Limb (tissue), 2 donors: Measurements from ENCODE around the gene TCF19.
A peak's percentile ranks its signal among the peaks of the same experiment; 100 is the strongest.
"Not testable (repeated sequence)": the region's sequence is repeated elsewhere in the genome, so short reads cannot be mapped to it uniquely, and the experiment has no call there.

Experiments used
- DNase-seq, 2 donors: peaks; one replicate each; pipeline ENCODE4 v3.0.0-alpha.2; 2016; ENCODE audit errors: extremely low spot score in 2 of 2

The TCF19 gene

DNA sequence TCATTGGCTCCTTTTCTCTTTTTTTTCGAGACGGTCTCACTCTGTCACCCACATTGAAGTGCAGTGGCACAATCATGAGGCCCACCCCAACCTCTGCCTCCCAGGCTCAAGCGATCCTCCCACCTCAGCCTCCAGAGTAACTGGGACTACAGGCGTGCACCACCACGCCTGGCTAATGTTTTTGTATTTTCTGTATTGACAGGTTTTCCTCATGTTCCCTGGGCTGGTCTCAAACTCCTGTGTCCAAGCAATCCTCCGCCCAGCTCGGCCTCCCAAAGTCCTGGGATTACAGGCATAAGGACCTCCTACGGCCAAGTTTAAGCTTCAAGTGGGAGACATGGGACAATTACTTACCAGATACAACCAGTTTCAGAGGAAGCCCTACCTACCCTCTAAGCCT lies 21.5 kb downstream of the TCF19 start:
- DNase-seq, result no peak

DNA sequence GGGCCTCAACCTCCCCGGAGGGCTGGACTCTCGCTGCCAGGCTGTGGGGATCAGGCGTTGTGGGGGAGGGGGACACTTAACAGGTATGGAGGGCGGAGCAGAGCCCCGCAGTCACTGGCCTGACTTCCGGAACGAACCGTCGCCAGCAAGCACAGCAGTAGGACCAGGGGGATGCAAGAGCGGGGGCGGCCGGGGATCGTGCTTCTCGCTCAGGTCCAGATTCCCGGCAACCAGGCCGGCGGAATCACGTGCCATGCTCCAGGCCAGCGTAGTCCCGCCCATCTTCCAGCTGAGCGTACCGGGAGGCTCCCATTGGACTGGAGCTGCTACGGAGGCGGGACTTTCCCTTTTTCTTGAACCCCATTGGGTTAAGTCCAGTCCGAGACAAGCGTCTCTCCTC lies 22.1 kb downstream of the TCF19 start:
- peak; percentile 64 to 68 for DNase-seq

DNA sequence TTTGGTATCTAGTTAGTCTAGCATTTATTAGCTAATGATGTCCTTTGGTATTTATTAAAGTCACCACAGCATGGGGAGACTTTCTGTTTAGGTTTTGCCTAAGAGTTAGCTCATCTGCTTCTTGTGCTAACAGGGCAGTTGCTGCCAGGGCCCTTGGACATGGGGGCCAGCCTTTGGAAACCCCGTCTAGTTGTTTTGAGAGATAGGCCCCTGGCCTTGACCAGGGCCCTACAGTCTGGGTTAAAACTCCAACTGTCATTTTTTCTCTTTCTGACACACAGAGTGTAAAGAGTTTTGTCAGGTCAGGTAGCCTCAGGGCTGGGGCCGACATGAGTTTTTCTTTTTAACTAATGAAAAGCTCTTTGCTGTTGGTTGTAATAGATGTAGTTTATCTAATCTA lies 24.9 kb downstream of the TCF19 start:
- not testable (repeated sequence) for DNase-seq

DNA sequence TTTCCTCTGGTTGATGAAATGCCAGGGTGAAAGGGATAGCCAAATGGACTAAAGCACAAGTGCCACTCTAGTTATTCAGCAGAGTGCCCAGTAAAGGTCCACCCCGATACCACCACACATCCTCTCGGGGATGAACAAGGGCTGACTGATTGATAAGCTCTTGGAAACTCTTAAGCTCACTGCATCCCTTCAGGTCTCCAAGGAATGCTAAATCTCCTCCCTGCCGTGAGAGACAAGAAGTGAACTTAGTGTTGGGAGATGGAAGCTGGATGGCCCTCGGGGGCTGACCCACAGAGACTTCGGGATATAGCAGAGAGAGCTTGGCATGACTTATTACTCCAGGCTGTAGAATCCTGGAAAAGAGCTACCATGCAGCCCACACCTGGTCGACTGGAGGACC lies 25.5 kb downstream of the TCF19 start:
- not testable (repeated sequence) for DNase-seq

DNA sequence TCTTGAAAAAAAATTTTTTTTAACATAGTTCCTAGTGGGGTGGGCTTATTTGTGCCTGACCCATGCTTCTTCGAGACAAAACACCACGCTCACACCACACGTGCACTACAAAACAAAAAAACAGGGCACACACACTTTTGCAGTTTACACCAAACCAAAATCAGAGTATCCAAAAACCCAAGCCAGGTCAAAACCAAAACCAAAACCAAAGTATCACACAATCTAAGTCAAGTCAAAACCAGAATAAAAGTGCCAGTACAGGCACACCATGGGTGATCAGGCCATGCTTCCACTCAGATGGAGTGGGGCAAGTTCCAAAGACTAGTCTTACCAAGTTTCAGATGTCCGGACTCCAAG lies 27.3 kb downstream of the TCF19 start:
- not testable (repeated sequence) for DNase-seq

DNA sequence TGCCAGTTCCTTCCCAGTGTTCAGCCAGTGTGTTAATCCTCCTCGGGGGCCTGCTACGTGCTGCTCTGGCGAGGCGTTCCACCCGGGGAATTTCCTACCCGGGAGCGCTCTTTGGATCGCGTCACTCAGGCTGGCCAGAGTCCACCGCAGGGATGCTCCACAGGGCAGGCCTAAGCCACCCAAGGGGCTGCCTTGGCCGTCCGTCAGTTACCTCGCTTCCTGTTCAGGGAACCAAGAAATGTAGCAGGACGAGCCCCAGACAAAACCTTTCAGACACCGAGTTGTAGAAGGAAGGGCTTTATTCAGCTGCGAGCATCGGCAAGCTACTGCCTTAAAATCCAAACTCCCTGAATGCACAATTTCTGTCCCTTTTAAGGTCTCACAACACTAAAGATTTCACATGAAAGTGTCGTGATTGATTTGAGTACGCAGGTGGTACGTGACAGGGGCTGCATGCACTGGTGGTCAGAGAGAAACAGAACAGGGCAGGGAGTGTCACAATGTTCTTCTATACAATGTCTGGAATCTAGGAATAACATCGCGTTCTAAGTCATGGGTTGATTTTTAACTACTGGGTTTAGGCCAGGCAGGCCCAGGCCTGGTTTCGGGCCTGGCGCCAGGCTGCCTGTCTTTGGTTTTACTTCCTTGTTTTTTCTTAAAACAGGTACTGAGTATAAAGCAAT lies 27.8 kb downstream of the TCF19 start:
- DNase-seq, result no peak

DNA sequence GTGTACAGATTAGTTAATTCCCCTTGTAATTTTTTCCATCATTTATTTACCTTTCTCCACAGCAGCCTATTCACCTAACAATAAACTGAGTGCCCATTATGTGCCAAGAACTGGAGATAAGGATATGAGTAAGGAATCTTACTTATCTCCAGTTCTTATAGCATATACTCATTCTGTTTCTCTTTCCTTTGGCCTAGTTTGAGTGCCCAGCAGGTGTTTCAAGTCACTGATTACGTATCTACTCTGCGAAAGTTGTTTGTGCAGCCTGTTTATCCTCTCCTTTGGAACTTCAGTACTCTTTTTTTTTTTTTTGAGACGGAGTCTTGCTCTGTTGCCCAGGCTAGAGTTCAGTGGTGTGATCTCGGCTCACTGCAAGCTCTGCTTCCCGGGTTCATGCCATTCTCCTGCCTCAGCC lies 29.4 kb downstream of the TCF19 start:
- no peak for DNase-seq

DNA sequence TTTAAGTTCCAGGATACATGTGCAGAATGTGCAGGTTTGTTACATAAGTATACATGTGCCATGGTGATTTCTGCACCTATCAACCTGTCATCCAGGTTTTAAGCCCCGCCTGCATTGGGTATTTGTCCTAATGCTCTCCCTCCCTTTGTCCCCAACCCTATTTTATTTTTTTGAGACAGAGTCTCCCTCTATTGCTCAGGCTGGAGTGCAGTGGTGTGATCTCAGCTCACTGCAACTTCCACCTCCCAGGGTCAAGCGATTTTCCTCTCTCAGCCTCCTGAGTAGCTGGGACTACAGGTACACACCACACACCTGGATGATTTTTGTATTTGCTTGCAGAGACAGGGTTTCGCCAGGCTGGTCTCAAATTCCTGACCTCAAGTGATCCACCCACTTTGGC lies 30.8 kb downstream of the TCF19 start:
- DNase-seq, result not testable (repeated sequence)

DNA sequence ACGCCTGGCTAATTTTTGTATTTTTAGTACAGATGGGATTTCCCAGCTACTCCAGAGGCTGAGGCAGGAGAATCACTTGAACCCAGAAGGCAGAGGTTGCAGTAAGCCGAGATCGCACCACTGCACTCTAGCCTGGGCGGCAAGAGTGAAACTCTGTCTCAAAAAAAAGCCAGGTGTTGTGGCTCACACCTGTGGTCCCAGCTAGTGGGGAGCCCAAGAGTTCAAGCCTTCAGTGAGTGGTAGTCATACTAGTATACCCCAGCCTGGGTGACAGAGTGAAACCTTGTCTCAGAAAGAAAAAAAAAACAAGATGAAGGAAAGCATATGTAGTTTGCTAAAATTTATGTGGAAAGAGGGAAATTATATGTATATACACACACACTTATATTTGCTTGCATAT lies 32.1 kb downstream of the TCF19 start:
- no peak for DNase-seq

DNA sequence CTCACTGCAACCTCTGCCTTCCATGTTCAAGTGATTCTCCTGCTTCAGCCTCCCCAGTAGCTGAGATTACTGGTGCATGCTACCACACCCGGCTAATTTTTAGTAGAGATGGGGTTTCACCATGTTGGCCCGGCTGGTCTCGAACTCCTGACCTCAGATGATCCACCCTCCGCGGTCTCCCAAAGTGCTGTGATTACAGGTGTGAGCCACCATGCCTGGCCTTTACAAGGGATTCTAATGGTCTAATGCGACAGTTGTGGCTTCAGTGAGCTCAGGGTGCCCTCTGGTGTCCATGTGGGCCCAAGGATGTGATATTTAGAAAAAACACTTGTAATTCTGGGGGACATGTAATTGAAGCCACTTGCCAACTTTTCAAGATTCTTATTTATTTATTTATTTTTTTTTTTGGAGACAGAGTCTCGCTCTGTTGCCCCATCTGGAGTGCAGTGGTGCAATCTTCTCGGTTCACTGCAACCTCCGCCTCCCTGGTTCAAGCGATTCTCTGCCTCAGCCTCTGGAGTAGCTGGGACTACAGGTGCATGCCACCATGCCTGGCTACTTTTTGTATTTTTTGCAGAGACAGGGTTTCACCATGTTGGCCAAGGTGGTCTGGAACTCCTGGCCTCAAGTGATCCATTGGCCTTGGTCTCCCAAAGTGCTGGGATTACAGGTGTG lies 34.2 kb downstream of the TCF19 start:
- peak; percentile 40 to 63 for DNase-seq

DNA sequence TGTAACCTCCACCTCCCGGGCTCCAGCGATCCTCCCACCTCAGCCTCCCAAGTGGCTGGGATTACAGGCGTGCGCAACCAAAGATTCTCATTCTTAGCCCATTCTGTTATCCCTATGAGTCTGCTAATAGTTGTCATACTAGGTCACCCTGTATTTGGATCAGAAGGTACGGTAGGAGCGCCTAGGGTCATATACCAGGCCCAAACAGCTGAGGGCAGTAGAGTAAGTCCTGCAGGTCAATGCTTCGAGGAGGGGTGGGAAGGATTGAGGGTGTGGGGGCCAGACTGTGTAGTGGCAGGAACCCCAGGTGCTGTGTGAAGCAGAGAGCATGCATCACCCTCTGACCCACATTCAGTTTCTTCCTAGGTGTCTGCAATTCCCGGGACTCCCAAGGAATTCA lies 34.8 kb downstream of the TCF19 start:
- DNase-seq, result no peak

DNA sequence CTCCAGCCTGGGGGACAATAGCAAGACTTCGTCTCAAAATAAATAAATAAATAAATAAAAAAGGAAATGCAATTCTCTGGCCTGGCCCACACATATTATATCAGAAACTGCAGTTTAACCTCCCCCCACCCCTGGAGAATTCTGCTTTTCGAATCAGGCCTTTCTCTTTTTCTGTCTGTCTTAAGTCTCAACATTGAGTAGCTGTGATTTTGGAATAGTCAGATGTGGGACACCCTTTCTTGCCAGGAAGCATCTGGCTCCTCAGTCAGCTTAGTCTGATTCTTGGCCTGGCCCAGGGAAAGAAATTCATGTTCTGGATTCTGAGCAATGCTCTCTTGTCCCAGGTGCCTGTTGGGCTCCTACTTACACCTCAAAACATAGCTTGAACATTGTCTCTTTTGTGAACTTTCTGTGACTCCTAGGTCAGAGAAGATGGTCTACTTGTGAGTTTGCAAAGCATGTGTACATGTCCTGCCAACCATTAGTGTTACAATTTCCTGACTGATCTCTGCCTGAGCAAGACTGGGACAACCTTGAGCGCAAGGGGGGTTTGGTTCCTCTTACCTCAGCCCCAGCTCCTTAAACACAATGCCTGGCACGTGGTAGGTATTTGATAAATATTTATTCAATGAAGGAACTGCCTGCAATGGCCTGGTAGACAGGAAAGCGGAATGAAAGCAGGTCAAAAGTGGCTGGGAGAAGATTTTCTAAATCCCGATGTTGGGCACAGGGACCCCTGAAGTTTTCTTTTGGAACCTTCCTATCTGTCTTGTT lies 35.9 kb downstream of the TCF19 start:
- DNase-seq, result no peak

DNA sequence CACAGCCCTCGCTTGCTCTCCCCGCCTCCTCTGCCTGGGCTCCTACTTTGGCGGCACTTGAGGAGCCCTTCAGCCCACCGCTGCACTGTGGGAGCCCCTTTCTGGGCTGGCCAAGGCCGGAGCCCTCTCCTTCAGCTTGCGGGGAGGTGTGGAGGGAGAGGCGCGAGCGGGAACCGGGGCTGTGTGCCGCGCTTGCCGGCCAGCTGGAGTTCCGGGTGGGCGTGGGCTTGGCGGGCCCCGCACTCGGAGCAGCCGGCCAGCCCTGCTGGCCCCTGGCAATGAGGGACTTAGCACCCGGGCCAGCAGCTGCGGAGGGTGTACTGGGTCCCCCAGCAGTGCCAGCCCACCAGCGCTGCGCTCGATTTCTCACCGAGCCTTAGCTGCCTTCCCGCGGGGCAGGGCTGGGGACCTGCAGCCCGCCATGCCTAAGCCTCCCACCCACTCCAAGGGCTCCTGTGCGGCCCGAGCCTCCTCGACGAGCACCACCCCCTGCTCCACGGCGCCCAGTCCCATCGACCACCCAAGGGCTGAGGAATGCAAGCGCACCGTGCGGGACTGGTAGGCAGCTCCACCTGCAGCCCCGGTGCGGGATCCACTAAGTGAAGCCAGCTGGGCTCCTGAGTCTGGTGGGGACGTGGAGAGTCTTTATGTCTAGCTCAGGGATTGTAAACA lies 37.1 kb downstream of the TCF19 start:
- not testable (repeated sequence) for DNase-seq

DNA sequence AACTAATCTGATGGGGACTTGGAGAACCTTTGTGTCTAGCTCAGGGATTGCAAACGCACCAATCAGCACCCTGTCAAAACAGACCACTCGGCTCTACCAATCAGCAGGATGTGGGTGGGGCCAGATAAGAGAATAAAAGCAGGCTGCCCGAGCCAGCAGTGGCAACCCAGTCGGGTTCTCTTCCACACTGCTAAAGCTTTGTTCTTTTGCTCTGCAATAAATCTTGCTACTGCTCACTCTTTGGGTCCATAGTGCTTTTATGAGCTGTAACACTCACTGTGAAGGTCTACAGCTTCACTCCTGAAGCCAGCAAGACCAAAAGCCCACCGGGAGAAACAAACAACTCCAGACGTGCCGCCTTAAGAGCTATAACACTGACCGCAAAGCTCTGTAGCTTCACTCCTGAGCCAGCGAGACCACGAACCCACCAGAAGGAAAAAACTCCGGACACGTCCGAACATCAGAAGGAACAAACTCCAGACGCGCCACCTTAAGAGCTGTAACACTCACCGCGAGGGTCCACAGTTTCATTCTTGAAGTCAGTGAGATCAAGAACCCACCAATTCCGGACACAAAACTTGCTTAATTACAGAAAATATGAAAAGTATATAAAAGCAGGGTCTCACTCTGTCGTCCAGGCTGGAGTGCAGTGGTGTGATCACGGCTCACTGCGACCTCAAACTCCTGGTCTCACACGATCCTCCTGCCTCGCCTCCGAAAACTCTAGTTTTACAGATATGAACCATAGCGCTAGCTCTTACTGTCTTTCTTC lies 38.0 kb downstream of the TCF19 start:
- not testable (repeated sequence) for DNase-seq

DNA sequence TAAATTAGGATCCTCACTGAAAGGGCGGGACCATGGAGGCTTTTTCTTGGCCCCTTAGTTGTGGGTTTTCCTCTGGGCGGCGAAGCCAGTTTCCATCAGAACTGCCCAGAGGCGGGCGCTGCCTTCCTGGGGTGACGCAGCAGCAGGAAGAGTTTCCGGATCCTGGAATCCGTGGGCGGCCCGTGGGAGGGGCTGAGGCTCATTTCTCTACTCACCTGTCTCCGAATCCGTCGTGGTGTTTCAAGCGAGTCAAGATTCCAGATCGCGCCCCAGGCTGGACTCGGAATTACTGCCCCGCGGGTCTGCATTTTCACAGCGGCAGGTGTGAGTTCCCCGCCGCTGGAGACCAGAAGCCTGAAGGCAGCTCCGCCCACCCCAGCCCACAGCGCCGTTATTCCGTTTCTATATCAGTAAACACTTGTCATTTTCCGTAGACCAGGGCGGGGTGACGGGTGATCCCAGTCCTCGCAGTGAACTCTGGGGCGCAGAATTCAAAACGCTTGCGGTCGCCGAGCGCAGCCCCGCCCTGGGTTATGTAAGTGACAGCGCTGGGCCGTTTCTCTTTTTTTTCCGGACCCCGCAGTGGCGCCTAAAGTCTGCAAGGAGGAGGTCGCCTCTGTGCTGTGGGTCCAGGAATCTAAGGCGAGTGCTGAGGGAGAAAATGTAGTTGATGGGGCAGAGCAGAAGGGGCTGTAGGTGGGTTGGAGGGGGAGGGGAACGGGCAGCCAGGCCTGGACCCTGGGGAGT lies 39.3 kb downstream of the TCF19 start:
- DNase-seq, result peak; percentile 63 to 87

DNA sequence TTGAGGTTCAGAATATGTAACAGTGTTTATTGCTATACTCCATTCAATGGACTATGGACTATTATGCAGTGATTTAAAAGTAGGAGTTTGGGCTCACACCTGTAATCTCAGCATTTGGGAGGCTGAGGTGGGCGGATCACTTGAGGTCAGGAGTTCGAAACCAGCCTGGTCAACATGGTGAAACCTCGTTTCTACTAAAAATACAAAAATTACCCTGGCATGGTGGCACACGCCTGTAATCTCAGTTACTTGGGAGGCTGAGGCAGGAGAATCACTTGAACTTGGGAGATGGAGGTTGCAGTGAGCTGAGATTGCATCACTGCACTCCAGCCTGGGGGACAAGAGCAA lies 40.7 kb downstream of the TCF19 start:
- not testable (repeated sequence) for DNase-seq

DNA sequence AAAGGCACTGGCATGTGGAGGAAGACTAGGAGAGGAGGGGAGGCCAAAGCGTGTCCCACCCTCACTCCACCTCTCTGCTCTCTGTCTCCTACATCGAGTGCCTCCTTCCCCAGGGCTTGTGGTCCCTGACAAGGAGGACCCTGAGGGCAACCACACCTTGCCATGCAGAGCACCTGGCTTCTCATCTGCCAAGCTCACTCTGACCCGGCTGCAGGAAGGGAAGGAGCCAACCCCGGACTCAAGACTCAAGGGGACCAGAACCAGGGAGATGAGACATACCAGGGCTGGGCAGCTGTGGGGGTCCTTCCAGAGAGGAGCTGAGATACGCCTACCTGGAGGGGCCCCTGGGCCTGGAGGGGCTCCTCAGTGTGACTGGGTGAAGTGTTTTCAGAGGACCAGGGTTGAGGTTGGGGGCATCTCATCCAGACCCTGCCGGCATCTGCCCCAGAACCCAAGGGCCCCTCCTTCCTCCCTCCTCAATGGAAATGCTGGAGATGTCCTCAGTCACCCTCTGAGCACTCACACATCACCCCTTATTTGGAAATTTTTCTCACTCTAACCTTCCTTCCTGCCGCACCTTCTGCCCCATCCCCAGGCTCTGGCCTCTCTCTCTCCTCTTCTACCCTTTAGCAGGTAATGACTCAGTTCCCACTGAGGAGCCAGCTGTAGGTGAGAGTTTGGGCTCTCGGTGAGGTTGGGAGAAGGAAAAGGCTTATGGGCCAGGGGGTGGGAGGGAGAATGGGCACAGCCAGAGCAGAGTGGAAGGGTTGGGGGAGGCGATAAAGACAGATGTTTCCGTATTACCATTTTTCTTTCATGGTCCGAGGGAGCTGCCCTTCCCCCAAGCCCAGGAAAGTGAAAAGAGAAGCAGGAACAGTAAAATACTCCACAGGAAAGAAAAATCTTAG lies 44.1 kb downstream of the TCF19 start:
- no peak for DNase-seq

DNA sequence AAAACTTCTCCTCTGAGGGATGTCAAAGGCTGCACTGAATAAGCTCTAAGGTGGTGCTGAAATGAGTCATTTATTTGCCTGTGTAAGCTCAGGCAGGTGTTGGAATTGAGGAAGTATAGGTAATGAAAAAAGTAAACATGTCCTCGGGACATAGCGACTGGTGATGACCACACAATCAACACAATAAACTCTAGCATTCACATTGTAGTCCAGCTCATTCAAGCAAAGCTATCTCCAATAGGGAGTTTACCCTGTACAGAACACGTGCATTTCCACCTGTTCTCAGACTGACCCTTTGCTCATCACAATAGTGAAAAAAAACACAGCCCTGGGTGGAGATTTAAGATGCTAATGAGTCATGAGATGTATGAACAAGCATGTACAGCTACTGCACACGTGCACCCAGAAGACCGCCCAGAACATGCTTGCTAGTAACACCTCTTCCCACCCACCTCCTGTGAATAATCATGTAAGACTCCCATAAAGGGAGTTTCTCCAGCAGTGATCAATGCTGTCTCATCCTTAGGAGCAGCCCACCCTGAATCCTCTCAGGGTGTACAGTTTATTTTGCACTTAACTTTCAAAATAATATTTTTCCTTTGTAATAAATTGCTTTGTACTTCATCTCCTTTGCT lies 45.1 kb downstream of the TCF19 start:
- DNase-seq, result no peak

DNA sequence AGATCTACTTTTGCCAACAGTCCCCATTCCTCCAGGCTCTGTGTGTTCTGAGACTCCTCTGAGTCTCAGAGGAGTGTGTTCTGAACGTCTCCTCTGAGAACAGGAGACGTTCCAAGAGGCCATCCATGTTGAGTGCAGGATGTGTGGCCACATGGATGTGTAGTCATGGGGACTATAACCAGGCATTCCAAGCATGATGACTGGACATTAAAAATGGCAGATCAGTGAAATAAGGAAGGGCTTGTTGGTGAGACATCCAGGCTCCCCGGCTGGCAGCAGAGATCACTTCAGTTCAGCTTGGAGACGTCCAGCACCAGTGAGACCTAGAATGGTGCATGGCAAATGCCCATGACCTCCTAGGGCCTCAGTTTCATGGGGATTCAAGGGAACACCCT lies 46.4 kb downstream of the TCF19 start:
- DNase-seq, result no peak
